ENCODE data around the gene TPRA1. TPM values are rescaled to one million over a fixed set of nuclear protein-coding genes. Genes with fewer than 3 reads are reported as not detected.

Gene TPRA1
- total RNA-seq, 4 donors from 2014 or later = 36.2 to 47.5 (median 43.2) TPM

- Histone ChIP-seq H3K4me1 (peaks cover 10 to 23% of the 10 kb centered on the region in 2 donors), H3K27ac (no peak overlapping the region), H3K36me3 (no peaks in the 10 kb centered on the region), H3K9me3 (no peaks in the 10 kb centered on the region), H3K4me3 (replicated peaks in 1 of 3) (no peak overlapping the region), H3K27me3 (no peaks in the 10 kb centered on the region)
- no peak for DNase-seq
- TF ChIP-seq CTCF (IDR thresholded peaks at IDR 0.05) (no peak), POLR2A (IDR thresholded peaks at IDR 0.05) (no peak)
- intact Hi-C loops (cut with DNase I) = loop anchor here (5.0 to 10.0 kb wide), 3 partner anchors 552 to 1024 kb away; partner anchors contain the start of gene CHST13
- 61 to 88% methylated on average over 6 of the region's 6 CpGs for WGBS, 2 donors
Observed at GRCh38 chr3:127546554-127546953, 44.0 kb downstream of the TPRA1 start.

GRCh38 chr3:127545711-127546457, 44.6 kb downstream of the TPRA1 start:
- Histone ChIP-seq H3K27ac (no peak overlapping the region), H3K4me1 (peaks cover 10 to 23% of the 10 kb centered on the region in 2 donors), H3K27me3 (no peaks in the 10 kb centered on the region), H3K36me3 (no peaks in the 10 kb centered on the region), H3K9me3 (no peaks in the 10 kb centered on the region), H3K4me3 (replicated peaks in 1 of 3) (no peak overlapping the region)
- TF ChIP-seq POLR2A (IDR thresholded peaks at IDR 0.05) = no peak
- TF ChIP-seq CTCF (IDR thresholded peaks at IDR 0.05) = no peak
- intact Hi-C loops (cut with DNase I) = loop anchor here (5.0 to 10.0 kb wide), 3 partner anchors 551 to 1024 kb away; partner anchors contain the start of gene CHST13
- WGBS, 2 donors = 88 to 94% methylated on average over 14 of the region's 14 CpGs
- no peak for DNase-seq

GRCh38 chr3:127545216-127545615, 45.3 kb downstream of the TPRA1 start:
- H3K27me3 ChIP-seq = no peaks in the 10 kb centered on the region
- H3K36me3 ChIP-seq = no peaks in the 10 kb centered on the region
- no peak overlapping the region for H3K27ac ChIP-seq
- WGBS, 2 donors = 91 to 95% methylated on average over 8 of the region's 8 CpGs
- TF ChIP-seq CTCF (IDR thresholded peaks at IDR 0.05) (no peak), POLR2A (IDR thresholded peaks at IDR 0.05) (no peak)
- H3K4me1 ChIP-seq = peaks cover 10 to 23% of the 10 kb centered on the region in 2 donors
- H3K9me3 ChIP-seq = no peaks in the 10 kb centered on the region
- no peak for DNase-seq
- no peak overlapping the region for H3K4me3 ChIP-seq (replicated peaks in 1 of 3)
- intact Hi-C loops (cut with DNase I) = loop anchor here (5.0 to 10.0 kb wide), 3 partner anchors 550 to 1023 kb away; partner anchors contain the start of gene CHST13

GRCh38 chr3:127544803-127545201, 45.7 kb downstream of the TPRA1 start:
- Histone ChIP-seq H3K27me3 (no peaks in the 10 kb centered on the region), H3K9me3 (no peaks in the 10 kb centered on the region), H3K36me3 (no peaks in the 10 kb centered on the region), H3K4me1 (peaks cover 10 to 23% of the 10 kb centered on the region in 2 donors), H3K27ac (no peak overlapping the region), H3K4me3 (replicated peaks in 1 of 3) (no peak overlapping the region)
- WGBS, 2 donors = 87 to 89% methylated on average over 9 of the region's 9 CpGs
- no peak for DNase-seq
- intact Hi-C loops (cut with DNase I) = loop anchor here (5.0 to 10.0 kb wide), 3 partner anchors 550 to 1023 kb away; partner anchors contain the start of gene CHST13
- TF ChIP-seq POLR2A (IDR thresholded peaks at IDR 0.05) (no peak), CTCF (IDR thresholded peaks at IDR 0.05) (no peak)

GRCh38 chr3:127544192-127544802, 46.2 kb downstream of the TPRA1 start:
- DNase-seq = peak; percentile 69 to 74
- WGBS, 2 donors = 48 to 49% methylated on average over 4 to 10 of the region's 10 CpGs
- intact Hi-C loops (cut with DNase I) = loop anchor here (10.0 kb wide), 2 partner anchors 549 to 859 kb away; no protein-coding TSS in a partner anchor
- peak; percentile 49 to 85 (median 64) for TF ChIP-seq CTCF (IDR thresholded peaks at IDR 0.05)
- TF ChIP-seq POLR2A (IDR thresholded peaks at IDR 0.05) = no peak
- no peaks in the 10 kb centered on the region for H3K9me3 ChIP-seq
- H3K4me3 ChIP-seq (replicated peaks in 1 of 3) = no peak overlapping the region
- H3K27ac ChIP-seq = no peak overlapping the region
- peaks cover 10 to 23% of the 10 kb centered on the region in 2 donors for H3K4me1 ChIP-seq
- no peaks in the 10 kb centered on the region for H3K36me3 ChIP-seq
- no peaks in the 10 kb centered on the region for H3K27me3 ChIP-seq

Measured in thyroid gland (tissue), 4 donors.